ENCODE data around the gene MIB1.

Gene MIB1

DNA sequence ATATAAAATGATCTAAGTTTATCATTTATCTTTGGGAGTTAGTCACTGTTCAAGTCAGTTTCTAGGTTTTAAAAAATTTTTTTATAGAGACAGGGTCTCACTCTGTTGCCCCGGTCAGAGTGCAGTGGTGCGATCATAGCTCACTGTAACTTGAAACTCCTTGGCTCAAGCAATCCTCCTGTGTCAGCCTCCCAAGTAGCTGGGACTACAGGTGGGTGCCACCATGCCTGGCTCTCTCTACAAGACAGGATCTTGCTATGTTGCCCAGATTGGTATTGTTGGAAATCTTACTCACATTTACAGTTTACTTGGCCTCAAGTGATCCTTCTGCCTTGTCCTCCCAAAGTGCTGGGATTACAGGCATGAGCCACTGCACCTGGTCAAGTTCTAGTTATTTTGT lies 74.5 kb downstream of the MIB1 start:
- no peaks in the 10 kb centered on the region for H3K27me3 ChIP-seq (replicated peaks; ENCODE audit: insufficient read depth, low read length)
- TF ChIP-seq EZH2 (optimal IDR thresholded peaks at IDR 0.05; ENCODE audit: low read depth, low read length) (no peak), EZH2phosphoT487 (IDR thresholded peaks at IDR 0.05; ENCODE audit: low read length) (no peak)
- TF ChIP-seq, protein P1, sequence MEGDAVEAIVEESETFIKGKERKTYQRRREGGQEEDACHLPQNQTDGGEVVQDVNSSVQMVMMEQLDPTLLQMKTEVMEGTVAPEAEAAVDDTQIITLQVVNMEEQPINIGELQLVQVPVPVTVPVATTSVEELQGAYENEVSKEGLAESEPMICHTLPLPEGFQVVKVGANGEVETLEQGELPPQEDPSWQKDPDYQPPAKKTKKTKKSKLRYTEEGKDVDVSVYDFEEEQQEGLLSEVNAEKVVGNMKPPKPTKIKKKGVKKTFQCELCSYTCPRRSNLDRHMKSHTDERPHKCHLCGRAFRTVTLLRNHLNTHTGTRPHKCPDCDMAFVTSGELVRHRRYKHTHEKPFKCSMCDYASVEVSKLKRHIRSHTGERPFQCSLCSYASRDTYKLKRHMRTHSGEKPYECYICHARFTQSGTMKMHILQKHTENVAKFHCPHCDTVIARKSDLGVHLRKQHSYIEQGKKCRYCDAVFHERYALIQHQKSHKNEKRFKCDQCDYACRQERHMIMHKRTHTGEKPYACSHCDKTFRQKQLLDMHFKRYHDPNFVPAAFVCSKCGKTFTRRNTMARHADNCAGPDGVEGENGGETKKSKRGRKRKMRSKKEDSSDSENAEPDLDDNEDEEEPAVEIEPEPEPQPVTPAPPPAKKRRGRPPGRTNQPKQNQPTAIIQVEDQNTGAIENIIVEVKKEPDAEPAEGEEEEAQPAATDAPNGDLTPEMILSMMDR (IDR thresholded peaks at IDR 0.05; ENCODE audit: low read length), result no peak
- H3K79me2 ChIP-seq (ENCODE audit: low read length), result no peaks in the 10 kb centered on the region
- H2AFZ ChIP-seq (ENCODE audit: low read length), result no peak overlapping the region
- peaks cover 19% of the 10 kb centered on the region for H3K4me1 ChIP-seq (ENCODE audit: low read length)
- no peak overlapping the region for H3K27ac ChIP-seq (ENCODE audit: low read length)
- H3K9me2 ChIP-seq (replicated peaks; ENCODE audit: insufficient read depth, low read length), result no peaks in the 10 kb centered on the region
- 0 out of 2 replicates have a peak, but pooled peaks cover 4% of the 10 kb centered on the region for H3K36me3 ChIP-seq (replicated peaks; ENCODE audit: insufficient read depth, low read length)
- no peak overlapping the region for H3K4me3 ChIP-seq (ENCODE audit: low read length)
- no peak overlapping the region for H3K4me2 ChIP-seq (ENCODE audit: low read depth, low read length)
- no peaks in the 10 kb centered on the region for H4K20me1 ChIP-seq (ENCODE audit: insufficient read depth, low read length)
- H3K9me3 ChIP-seq (replicated peaks; ENCODE audit: insufficient read depth, low read length), result no peaks in the 10 kb centered on the region
- DNase-seq, result no peak
- no peaks in the 10 kb centered on the region for H3F3A ChIP-seq (ENCODE audit: insufficient read depth, low read length)
- no peak overlapping the region for H3K9ac ChIP-seq (ENCODE audit: low read length)

DNA sequence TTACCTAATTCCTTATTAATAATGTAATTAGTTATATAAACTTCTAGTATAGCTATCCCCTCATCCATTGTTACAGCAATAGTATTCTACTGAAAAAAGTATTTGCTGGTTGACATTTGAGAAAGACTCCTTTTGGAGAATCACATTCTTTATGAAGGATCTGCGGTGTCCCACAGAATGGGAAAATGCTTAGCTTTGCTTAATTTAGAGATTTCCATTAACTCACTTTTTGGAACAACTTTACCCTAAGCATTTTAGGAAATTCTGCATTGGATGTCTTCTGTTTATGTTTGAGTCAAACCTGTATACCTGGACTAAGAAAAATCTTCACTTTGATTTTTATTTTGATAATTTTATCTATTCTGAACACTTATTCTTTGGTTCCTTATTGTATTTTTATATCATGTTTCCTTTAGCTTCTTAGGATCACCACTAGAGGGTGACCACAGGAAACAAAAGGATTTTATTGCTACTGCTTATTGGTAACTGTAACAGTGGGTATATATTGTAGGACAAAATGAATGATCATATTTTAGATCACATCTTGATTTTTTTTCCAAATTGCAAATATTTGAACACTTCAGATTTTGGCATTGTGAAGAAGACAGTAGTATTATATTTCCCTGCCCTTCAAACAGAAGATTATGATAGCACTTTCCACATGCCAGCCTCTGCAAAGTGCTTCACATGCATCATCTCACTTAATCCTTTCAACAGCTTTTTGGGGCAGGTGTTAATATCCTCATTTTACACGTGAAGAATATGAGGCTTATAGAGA lies 79.6 kb downstream of the MIB1 start:
- Histone ChIP-seq H3K9me3 (replicated peaks; ENCODE audit: insufficient read depth, low read length) (no peaks in the 10 kb centered on the region), H4K20me1 (ENCODE audit: insufficient read depth, low read length) (no peaks in the 10 kb centered on the region), H2AFZ (ENCODE audit: low read length) (no peak overlapping the region), H3K4me3 (ENCODE audit: low read length) (no peak overlapping the region), H3K36me3 (replicated peaks; ENCODE audit: insufficient read depth, low read length) (0 out of 2 replicates have a peak, but pooled peaks cover 4% of the 10 kb centered on the region), H3K4me1 (ENCODE audit: low read length) (peaks cover 8% of the 10 kb centered on the region), H3K79me2 (ENCODE audit: low read length) (no peaks in the 10 kb centered on the region), H3K9me2 (replicated peaks; ENCODE audit: insufficient read depth, low read length) (no peaks in the 10 kb centered on the region), H3K4me2 (ENCODE audit: low read depth, low read length) (no peak overlapping the region), H3K9ac (ENCODE audit: low read length) (no peak overlapping the region), H3K27me3 (replicated peaks; ENCODE audit: insufficient read depth, low read length) (no peaks in the 10 kb centered on the region), H3F3A (ENCODE audit: insufficient read depth, low read length) (no peaks in the 10 kb centered on the region), H3K27ac (ENCODE audit: low read length) (no peak overlapping the region)
- TF ChIP-seq, protein P1 (IDR thresholded peaks at IDR 0.05; ENCODE audit: low read length), result peak; percentile 70
- no peak for TF ChIP-seq EZH2phosphoT487 (IDR thresholded peaks at IDR 0.05; ENCODE audit: low read length)
- DNase-seq, result no peak

- H3K4me1 ChIP-seq (ENCODE audit: low read length), result peaks cover 14% of the 10 kb centered on the region
- H4K20me1 ChIP-seq (ENCODE audit: insufficient read depth, low read length), result no peaks in the 10 kb centered on the region
- H3K9me2 ChIP-seq (replicated peaks; ENCODE audit: insufficient read depth, low read length), result no peaks in the 10 kb centered on the region
- 0 out of 2 replicates have a peak, but pooled peaks cover under 1% of the 10 kb centered on the region for H3F3A ChIP-seq (ENCODE audit: insufficient read depth, low read length)
- 0 out of 2 replicates have a peak, but pooled peaks cover under 1% of the 10 kb centered on the region for H3K36me3 ChIP-seq (replicated peaks; ENCODE audit: insufficient read depth, low read length)
- H2AFZ ChIP-seq (ENCODE audit: low read length), result no peak overlapping the region
- H3K9me3 ChIP-seq (replicated peaks; ENCODE audit: insufficient read depth, low read length), result no peaks in the 10 kb centered on the region
- no peak for DNase-seq
- H3K79me2 ChIP-seq (ENCODE audit: low read length), result no peaks in the 10 kb centered on the region
- no peak for TF ChIP-seq EZH2 (optimal IDR thresholded peaks at IDR 0.05; ENCODE audit: low read depth, low read length)
- TF ChIP-seq, protein P1 (IDR thresholded peaks at IDR 0.05; ENCODE audit: low read length), result no peak
- no peak for TF ChIP-seq EZH2phosphoT487 (IDR thresholded peaks at IDR 0.05; ENCODE audit: low read length)
- H3K4me3 ChIP-seq (ENCODE audit: low read length), result no peak overlapping the region
- no peak overlapping the region for H3K27ac ChIP-seq (ENCODE audit: low read length)
- H3K9ac ChIP-seq (ENCODE audit: low read length), result no peak overlapping the region
- no peak overlapping the region for H3K4me2 ChIP-seq (ENCODE audit: low read depth, low read length)
- H3K27me3 ChIP-seq (replicated peaks; ENCODE audit: insufficient read depth, low read length), result no peaks in the 10 kb centered on the region
Observed at GRCh38 chr18:21820811-21821143, 80.2 kb downstream of the MIB1 start.

Data from MM.1S (cell line).